HL-60 (cell line): ENCODE measurements around the gene LRRC4C.

ENCODE experiments used
- DNase-seq, 2 experiments: peaks; one replicate each; pipeline ENCODE4 v3.0.0-alpha.2; 2010 to 2020; ENCODE audit warnings: low read depth in 1 of 2, low spot score in 1 of 2
- H3K27ac ChIP-seq: fragments of 250-450 bp; sonication (Bioruptor Pico); replicated peaks from 2 replicates; pipeline ENCODE4 v1.5.1; 2020; ENCODE audit warnings: mild to moderate bottlenecking, moderate library complexity
- H3K27me3 ChIP-seq: fragments of 250-450 bp; sonication (Bioruptor Pico); 2 replicates; pipeline ENCODE4 v1.5.1; 2021; ENCODE audit warnings: mild to moderate bottlenecking, moderate library complexity; ENCODE audit not compliant: insufficient read depth, poor library complexity, severe bottlenecking
- H3K4me3 ChIP-seq: replicated peaks from 2 replicates; pipeline ENCODE4 v1.5.1; 2011; ENCODE audit warnings: mild to moderate bottlenecking, control low read depth, low read length; ENCODE audit not compliant: insufficient read depth
- CTCF ChIP-seq: IDR thresholded peaks from one replicate; pipeline ENCODE4 v1.5.1; 2011; ENCODE audit warnings: low read length, control low read depth, inconsistent platforms; ENCODE audit not compliant: insufficient read depth
- GABPA ChIP-seq: IDR thresholded peaks from 2 replicates; pipeline ENCODE4 v1.6.1; 2012; ENCODE audit warnings: low read depth
- POLR2AphosphoS5 ChIP-seq: IDR thresholded peaks from 2 replicates; pipeline ENCODE4 v1.6.1; 2012; ENCODE audit warnings: low read depth
- REST ChIP-seq: IDR thresholded peaks from 2 replicates; pipeline ENCODE4 v1.6.1; 2012; ENCODE audit warnings: low read depth; ENCODE audit not compliant: insufficient replicate concordance
- SPI1 ChIP-seq: IDR thresholded peaks from 2 replicates; pipeline ENCODE4 v1.6.1; 2012; ENCODE audit warnings: low read depth, mild to moderate bottlenecking, borderline replicate concordance

LRRC4C gene

GRCh38 chr11:40183073-40184064 lies 1276.1 kb downstream of the LRRC4C start:
- H3K27me3 ChIP-seq: no peaks in the 10 kb centered on the region

GRCh38 chr11:40179541-40179940 lies 1279.9 kb downstream of the LRRC4C start:
- TF ChIP-seq CTCF (no peak), GABPA (no peak), SPI1 (no peak), POLR2AphosphoS5 (no peak), REST (no peak)
- Histone ChIP-seq H3K4me3 (no peak overlapping the region), H3K27me3 (no peaks in the 10 kb centered on the region), H3K27ac (no peak overlapping the region)
- DNase-seq: no peak

More at GRCh38 chr11:40183073-40184064, 1276.1 kb downstream of the LRRC4C start:
- H3K27ac ChIP-seq: no peak overlapping the region
- no peak overlapping the region for H3K4me3 ChIP-seq
- TF ChIP-seq CTCF: no peak
- TF ChIP-seq SPI1: no peak
- no peak for TF ChIP-seq REST
- TF ChIP-seq POLR2AphosphoS5: no peak
- no peak for DNase-seq

GRCh38 chr11:40178470-40178869 lies 1281.0 kb downstream of the LRRC4C start:
- Histone ChIP-seq H3K4me3 (no peak overlapping the region), H3K27ac (no peak overlapping the region), H3K27me3 (no peaks in the 10 kb centered on the region)
- TF ChIP-seq POLR2AphosphoS5 (no peak), GABPA (no peak), REST (no peak), CTCF (no peak), SPI1 (no peak)
- no peak for DNase-seq
